ENCODE results near the gene SPATA22.

DNA sequence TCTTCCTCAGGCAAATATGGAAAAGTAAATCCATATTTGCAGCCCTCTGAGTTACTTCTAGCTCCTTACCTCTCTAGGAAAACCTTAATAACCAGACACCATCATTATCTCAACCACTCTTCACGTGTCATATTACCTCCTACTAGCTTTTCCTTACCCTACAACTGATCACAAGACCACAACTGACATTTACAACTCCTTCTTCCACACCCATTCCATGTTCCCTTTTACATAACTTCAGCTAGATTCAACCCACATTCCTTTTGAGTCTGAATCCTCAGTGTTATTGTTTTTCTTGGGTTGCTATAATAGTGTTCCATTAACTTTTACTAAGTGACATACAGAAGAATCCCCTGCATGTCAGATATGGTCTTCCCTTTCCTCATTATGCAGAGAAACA is 33.3 kb downstream of the SPATA22 start:
- TF ChIP-seq, protein P1, sequence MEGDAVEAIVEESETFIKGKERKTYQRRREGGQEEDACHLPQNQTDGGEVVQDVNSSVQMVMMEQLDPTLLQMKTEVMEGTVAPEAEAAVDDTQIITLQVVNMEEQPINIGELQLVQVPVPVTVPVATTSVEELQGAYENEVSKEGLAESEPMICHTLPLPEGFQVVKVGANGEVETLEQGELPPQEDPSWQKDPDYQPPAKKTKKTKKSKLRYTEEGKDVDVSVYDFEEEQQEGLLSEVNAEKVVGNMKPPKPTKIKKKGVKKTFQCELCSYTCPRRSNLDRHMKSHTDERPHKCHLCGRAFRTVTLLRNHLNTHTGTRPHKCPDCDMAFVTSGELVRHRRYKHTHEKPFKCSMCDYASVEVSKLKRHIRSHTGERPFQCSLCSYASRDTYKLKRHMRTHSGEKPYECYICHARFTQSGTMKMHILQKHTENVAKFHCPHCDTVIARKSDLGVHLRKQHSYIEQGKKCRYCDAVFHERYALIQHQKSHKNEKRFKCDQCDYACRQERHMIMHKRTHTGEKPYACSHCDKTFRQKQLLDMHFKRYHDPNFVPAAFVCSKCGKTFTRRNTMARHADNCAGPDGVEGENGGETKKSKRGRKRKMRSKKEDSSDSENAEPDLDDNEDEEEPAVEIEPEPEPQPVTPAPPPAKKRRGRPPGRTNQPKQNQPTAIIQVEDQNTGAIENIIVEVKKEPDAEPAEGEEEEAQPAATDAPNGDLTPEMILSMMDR (conservative IDR thresholded peaks at IDR 0.05), result no peak
- no peak for TF ChIP-seq ZFX (IDR thresholded peaks at IDR 0.05)
